IgD-negative memory B cell (primary cell): Measurements from ENCODE around the gene RBM42. TPM values are rescaled to one million over a fixed set of nuclear protein-coding genes. Genes with fewer than 3 reads are reported as not detected.
A peak's percentile ranks its signal among the peaks of the same experiment; 100 is the strongest.

Experiments used
- H3K27ac Mint-ChIP-seq, 3 donors: one replicate each; pipeline ENCODE4 v1.8.0; 2020 to 2022; ENCODE audit warnings: mild to moderate bottlenecking in 3 of 3, mixed read lengths in 3 of 3, moderate library complexity in 1 of 3
- H3K27me3 Mint-ChIP-seq: one replicate; pipeline ENCODE4 v1.8.0; 2021; ENCODE audit warnings: mixed read lengths
- H3K36me3 Mint-ChIP-seq: one replicate; pipeline ENCODE4 v1.8.0; 2020; ENCODE audit warnings: mild to moderate bottlenecking, mixed read lengths
- H3K4me1 Mint-ChIP-seq, 3 donors: one replicate each; pipeline ENCODE4 v1.8.0; 2020 to 2022; ENCODE audit warnings: mixed read lengths in 3 of 3, mild to moderate bottlenecking in 1 of 3
- H3K4me3 Mint-ChIP-seq, 4 donors: one replicate each; pipeline ENCODE4 v1.8.0; 2020 to 2022; ENCODE audit warnings: mild to moderate bottlenecking in 4 of 4, mixed read lengths in 4 of 4, moderate library complexity in 3 of 4
- H3K9me3 Mint-ChIP-seq, 3 donors: one replicate each; pipeline ENCODE4 v1.8.0; 2020 to 2021; ENCODE audit warnings: mixed read lengths in 3 of 3, mild to moderate bottlenecking in 1 of 3
- polyA plus RNA-seq: library from polyadenylated mRNA; unstranded; fragments of 300-500 nt; fragmentation: Illumina TruSeq; gene quantifications from one replicate; pipeline ENCODE4 v1.2.3, GENCODE V29; 2021

RBM42 gene
- polyA plus RNA-seq, 1 donor from 2014 or later = 76.5 TPM

- Mint-ChIP-seq H3K4me3 (peak overlapping the region; percentile 71 to 89 (median 84)), H3K4me1 (peaks cover 25 to 29% (median 26%) of the 10 kb centered on the region in 3 donors), H3K27me3 (no peaks in the 10 kb centered on the region), H3K36me3 (peaks cover 4% of the 10 kb centered on the region), H3K27ac (peak overlapping the region; percentile 97 to 99 (median 99)), H3K9me3 (peaks cover 0 to 6% (median 2%) of the 10 kb centered on the region in 3 donors)
Observed at GRCh38 chr19:35609851-35610353, 18.9 kb upstream of the RBM42 start.

- Mint-ChIP-seq H3K27ac (peak overlapping the region; percentile 96 to 99 (median 99)), H3K9me3 (peaks cover 0 to 6% (median 2%) of the 10 kb centered on the region in 3 donors), H3K36me3 (peaks cover 4% of the 10 kb centered on the region), H3K27me3 (no peaks in the 10 kb centered on the region), H3K4me1 (peaks cover 25 to 29% (median 26%) of the 10 kb centered on the region in 3 donors), H3K4me3 (peak overlapping the region; percentile 83 to 97 (median 88))
Observed at GRCh38 chr19:35612224-35612558, 16.6 kb upstream of the RBM42 start.

- no peaks in the 10 kb centered on the region for H3K27me3 Mint-ChIP-seq
- H3K4me3 Mint-ChIP-seq = peak within 1 kb of the TSS; percentile 83 to 97 (median 88)
- H3K4me1 Mint-ChIP-seq = peaks cover 25 to 29% (median 26%) of the 10 kb centered on the region in 3 donors
- H3K9me3 Mint-ChIP-seq = peaks cover 0 to 6% (median 2%) of the 10 kb centered on the region in 3 donors
- H3K27ac Mint-ChIP-seq = peak within 1 kb of the TSS; percentile 96 to 99 (median 99)
- peaks cover 4% of the 10 kb centered on the region for H3K36me3 Mint-ChIP-seq
Observed at GRCh38 chr19:35612559-35613321, 16.1 kb upstream of the RBM42 start, which contains the start of gene HAUS5. Gene HAUS5 (plus strand): TSS chr19:35612735. CDS start chr19:35612795, 60 bp downstream.

- H3K27me3 Mint-ChIP-seq = no peaks in the 10 kb centered on the region
- peaks cover 0 to 1% (median 0%) of the 10 kb centered on the region in 3 donors for H3K9me3 Mint-ChIP-seq
- peak overlapping the region; percentile 53 to 99 (median 99) for H3K27ac Mint-ChIP-seq
- H3K4me1 Mint-ChIP-seq = peaks cover 19 to 24% (median 21%) of the 10 kb centered on the region in 3 donors
- no peaks in the 10 kb centered on the region for H3K36me3 Mint-ChIP-seq
- H3K4me3 Mint-ChIP-seq = peak overlapping the region; percentile 60 to 97 (median 79)
Observed at GRCh38 chr19:35613574-35613973, 15.3 kb upstream of the RBM42 start.

- Mint-ChIP-seq H3K27ac (no peak overlapping the region), H3K9me3 (no peaks in the 10 kb centered on the region), H3K36me3 (no peaks in the 10 kb centered on the region), H3K27me3 (no peaks in the 10 kb centered on the region), H3K4me3 (peak overlapping the region in 2 of 4 donors; percentile 38 to 50), H3K4me1 (peaks cover 11 to 14% (median 12%) of the 10 kb centered on the region in 3 donors)
Observed at GRCh38 chr19:35615036-35615435, 13.8 kb upstream of the RBM42 start.

- no peak overlapping the region for H3K27ac Mint-ChIP-seq
- H3K27me3 Mint-ChIP-seq = no peaks in the 10 kb centered on the region
Observed at GRCh38 chr19:35618857-35619256, 10.0 kb upstream of the RBM42 start.

GRCh38 chr19:35619290-35619923 lies 9.4 kb upstream of the RBM42 start:
- Mint-ChIP-seq H3K27ac (no peak overlapping the region), H3K4me3 (no peak overlapping the region), H3K27me3 (no peaks in the 10 kb centered on the region), H3K9me3 (no peaks in the 10 kb centered on the region), H3K36me3 (peaks cover 2% of the 10 kb centered on the region), H3K4me1 (no peaks in the 10 kb centered on the region)

More at GRCh38 chr19:35618857-35619256, 10.0 kb upstream of the RBM42 start:
- Mint-ChIP-seq H3K36me3 (peaks cover 2% of the 10 kb centered on the region), H3K4me1 (no peaks in the 10 kb centered on the region), H3K4me3 (no peak overlapping the region), H3K9me3 (no peaks in the 10 kb centered on the region)

GRCh38 chr19:35620001-35620400 lies 8.8 kb upstream of the RBM42 start:
- Mint-ChIP-seq H3K4me1 (no peaks in the 10 kb centered on the region), H3K4me3 (no peak overlapping the region), H3K27ac (no peak overlapping the region)

GRCh38 chr19:35621708-35622107 lies 7.1 kb upstream of the RBM42 start:
- no peaks in the 10 kb centered on the region for H3K9me3 Mint-ChIP-seq
- H3K4me3 Mint-ChIP-seq = peak overlapping the region in 1 of 4 donors; percentile 32
- H3K27me3 Mint-ChIP-seq = no peaks in the 10 kb centered on the region
- peaks cover 2% of the 10 kb centered on the region for H3K36me3 Mint-ChIP-seq
- H3K27ac Mint-ChIP-seq = peak overlapping the region in 1 of 3 donors; percentile 14
- H3K4me1 Mint-ChIP-seq = no peaks in the 10 kb centered on the region

More at GRCh38 chr19:35620001-35620400, 8.8 kb upstream of the RBM42 start:
- peaks cover 2% of the 10 kb centered on the region for H3K36me3 Mint-ChIP-seq
- no peaks in the 10 kb centered on the region for H3K9me3 Mint-ChIP-seq
- no peaks in the 10 kb centered on the region for H3K27me3 Mint-ChIP-seq

GRCh38 chr19:35622750-35623149 lies 6.1 kb upstream of the RBM42 start:
- H3K4me3 Mint-ChIP-seq = peak overlapping the region in 1 of 4 donors; percentile 16
- no peaks in the 10 kb centered on the region for H3K27me3 Mint-ChIP-seq
- H3K9me3 Mint-ChIP-seq = no peaks in the 10 kb centered on the region
- H3K4me1 Mint-ChIP-seq = no peaks in the 10 kb centered on the region
- peak overlapping the region in 1 of 3 donors; percentile 84 for H3K27ac Mint-ChIP-seq
- peaks cover 2% of the 10 kb centered on the region for H3K36me3 Mint-ChIP-seq

GRCh38 chr19:35623327-35624010 lies 5.4 kb upstream of the RBM42 start:
- Mint-ChIP-seq H3K4me1 (peaks cover under 1 to 4% (median 4%) of the 10 kb centered on the region in 3 donors), H3K36me3 (peaks cover 2% of the 10 kb centered on the region), H3K27ac (no peak overlapping the region), H3K4me3 (peak overlapping the region in 1 of 4 donors; percentile 16), H3K9me3 (no peaks in the 10 kb centered on the region), H3K27me3 (no peaks in the 10 kb centered on the region)

GRCh38 chr19:35628264-35628564 lies 622 bp upstream of the RBM42 start:
- Mint-ChIP-seq H3K36me3 (no peaks in the 10 kb centered on the region), H3K4me3 (peak overlapping the region; percentile 88 to 100 (median 96)), H3K9me3 (no peaks in the 10 kb centered on the region), H3K27me3 (peaks cover 1% of the 10 kb centered on the region), H3K4me1 (peaks cover 10 to 12% (median 12%) of the 10 kb centered on the region in 3 donors), H3K27ac (peak overlapping the region; percentile 84 to 100 (median 96))

GRCh38 chr19:35629332-35629633 lies 447 bp downstream of the RBM42 start:
- Mint-ChIP-seq H3K27me3 (peaks cover 1% of the 10 kb centered on the region), H3K36me3 (no peaks in the 10 kb centered on the region), H3K4me1 (peaks cover 10 to 12% (median 12%) of the 10 kb centered on the region in 3 donors), H3K9me3 (no peaks in the 10 kb centered on the region), H3K27ac (peak overlapping the region; percentile 84 to 100 (median 96)), H3K4me3 (peak overlapping the region; percentile 88 to 100 (median 96))

GRCh38 chr19:35633727-35634440 lies 5.0 kb downstream of the RBM42 start:
- no peak overlapping the region for H3K27ac Mint-ChIP-seq
- peaks cover 2% of the 10 kb centered on the region for H3K36me3 Mint-ChIP-seq
- no peaks in the 10 kb centered on the region for H3K9me3 Mint-ChIP-seq
- peaks cover under 1% of the 10 kb centered on the region for H3K27me3 Mint-ChIP-seq
- H3K4me1 Mint-ChIP-seq = peaks cover 5 to 6% (median 5%) of the 10 kb centered on the region in 3 donors
- H3K4me3 Mint-ChIP-seq = no peak overlapping the region
